OCI-LY7 (cell line): Measurements from ENCODE around the gene KRTAP19-1. TPM values are rescaled to one million over a fixed set of nuclear protein-coding genes. Genes with fewer than 3 reads are reported as not detected.

Experiments used
- BruUV-seq: library from RNA; stranded (reverse); fragments of 400-500 nt; replicated peaks from 2 replicates; lab custom pipeline; 2021; lab: Mats Ljungman, UMichigan
- CTCF ChIA-PET: fragments of 300-600 bp; sonication (Branson Sonifier 250); formaldehyde crosslinking; loops from one replicate; lab custom pipeline; 2022; ENCODE audit warnings: antibody characterized with exemption; ENCODE audit not compliant: unreplicated experiment; lab: Charles Lee
- POLR2A ChIA-PET: fragments of 300-600 bp; sonication (Branson Sonifier 250); formaldehyde crosslinking; loops from one replicate; lab custom pipeline; 2022; ENCODE audit warnings: antibody characterized with exemption; lab: Charles Lee
- DNase-seq: peaks from one replicate; pipeline ENCODE4 v3.0.0-alpha.2; 2015; ENCODE audit warnings: low spot score
- H2AFZ ChIP-seq: fragments of 200-600 bp; sonication (generic), shearing (Covaris generic); 2 replicates; pipeline ENCODE4 v1.6.1; 2014; ENCODE audit warnings: mild to moderate bottlenecking, antibody characterized with exemption, low read length, moderate library complexity
- H3K27ac ChIP-seq: fragments of 200-600 bp; sonication (generic); 2 replicates; pipeline ENCODE4 v1.5.1; 2014; ENCODE audit warnings: mixed run types, low read depth, mild to moderate bottlenecking, moderate library complexity, low read length, inconsistent platforms; ENCODE audit not compliant: poor library complexity, severe bottlenecking
- H3K36me3 ChIP-seq: fragments of 200-600 bp; sonication (generic); 2 replicates; pipeline ENCODE4 v1.6.1; 2014; ENCODE audit warnings: mild to moderate bottlenecking, antibody characterized with exemption, low read length, moderate library complexity, mixed read lengths; ENCODE audit not compliant: insufficient read depth
- H3K4me1 ChIP-seq: fragments of 200-600 bp; sonication (generic); 2 replicates; pipeline ENCODE4 v1.5.1; 2014; ENCODE audit warnings: mild to moderate bottlenecking, low read length; ENCODE audit not compliant: insufficient read depth, poor library complexity, severe bottlenecking
- H3K4me2 ChIP-seq: fragments of 200-600 bp; sonication (generic); 2 replicates; pipeline ENCODE4 v1.6.1; 2014; ENCODE audit warnings: mild to moderate bottlenecking, low read length
- H3K4me3 ChIP-seq: fragments of 200-600 bp; sonication (generic); 2 replicates; pipeline ENCODE4 v1.5.1; 2014; ENCODE audit warnings: mild to moderate bottlenecking, low read depth, low read length; ENCODE audit not compliant: poor library complexity, severe bottlenecking
- H3K79me2 ChIP-seq: fragments of 200-600 bp; sonication (generic); 2 replicates; pipeline ENCODE4 v1.6.1; 2016; ENCODE audit warnings: low read depth, mild to moderate bottlenecking, low read length, moderate library complexity, mixed read lengths; ENCODE audit not compliant: insufficient read depth
- H3K9me2 ChIP-seq: fragments of 200-600 bp; sonication (generic); 2 replicates; pipeline ENCODE4 v1.6.1; 2016; ENCODE audit warnings: mild to moderate bottlenecking, low read length, mixed read lengths; ENCODE audit not compliant: insufficient read depth
- H3K9me3 ChIP-seq: fragments of 200-600 bp; sonication (generic); 2 replicates; pipeline ENCODE4 v1.6.1; 2014; ENCODE audit warnings: mild to moderate bottlenecking, mixed run types, low read length, mixed read lengths
- H4K20me1 ChIP-seq: fragments of 200-600 bp; sonication (generic); 2 replicates; pipeline ENCODE4 v1.6.1; 2014; ENCODE audit warnings: mild to moderate bottlenecking, antibody characterized with exemption, low read length, moderate library complexity, mixed read lengths; ENCODE audit not compliant: insufficient read depth
- CTCF ChIP-seq: fragments of 200-600 bp; sonication (generic); conservative IDR thresholded peaks from 2 replicates; pipeline ENCODE4 v1.5.1; 2014; ENCODE audit warnings: mild to moderate bottlenecking, antibody characterized with exemption, low read length, moderate library complexity, mixed read lengths
- EZH2phosphoT487 ChIP-seq: fragments of 200-600 bp; sonication (generic); IDR thresholded peaks from 2 replicates; pipeline ENCODE4 v1.6.1; 2018; ENCODE audit warnings: low read depth, borderline replicate concordance, mild to moderate bottlenecking, mixed run types, antibody characterized with exemption, low read length, moderate library complexity, mixed read lengths
- intact Hi-C: fragments of 100-400 bp; cut with micrococcal nuclease; formaldehyde crosslinking; loops from one replicate; pipeline ENCODE4 v1.10.0; 2022; ENCODE audit not compliant: unreplicated experiment
- small RNA-seq: library from RNA; depleted of rRNA; stranded (forward); fragments of <200 nt; gene quantifications from one replicate; pipeline ENCODE3, GENCODE V24; 2014
- total RNA-seq, 2 experiments: library from RNA; depleted of rRNA in 1 of 2; stranded (reverse); fragments of >200 nt in 1 of 2; shearing (Covaris generic) in 1 of 2; gene quantifications; 2 replicates each; pipeline ENCODE4 v1.2.3, GENCODE V29; 2014 to 2022

The KRTAP19-1 gene
- total RNA-seq, 2 experiments from 2014 or later = not detected

DNA sequence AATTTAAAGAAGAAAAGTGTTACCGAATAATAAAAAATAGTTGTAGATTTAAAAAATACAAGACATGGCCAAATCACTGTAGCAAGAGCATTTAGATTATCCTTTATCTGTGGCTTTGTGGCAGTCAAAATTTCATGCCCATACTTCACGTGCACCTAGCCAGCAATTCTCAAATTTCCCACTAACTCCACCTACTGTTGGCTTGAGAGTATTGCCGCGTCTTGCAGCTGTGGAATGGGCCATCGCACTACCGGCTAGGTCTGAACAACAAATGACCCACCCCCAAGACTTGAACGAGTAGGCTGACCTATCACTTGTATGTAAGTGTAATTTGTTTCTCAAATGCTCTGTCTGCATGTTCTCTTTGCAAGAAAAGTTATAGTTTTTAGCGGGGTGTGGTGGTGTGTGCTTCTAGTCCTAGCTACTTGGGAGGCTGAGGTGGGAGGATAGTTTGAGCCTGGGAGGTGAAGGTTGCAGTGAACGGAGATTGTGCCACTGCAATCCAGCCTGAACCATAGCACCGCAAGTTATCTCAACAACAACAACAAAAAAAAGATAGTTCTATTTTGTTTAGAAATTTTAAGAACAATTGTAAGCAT lies 46.0 kb downstream of the KRTAP19-1 start:
- no peaks in the 10 kb centered on the region for H3K36me3 ChIP-seq
- H3K9me2 ChIP-seq = no peaks in the 10 kb centered on the region
- TF ChIP-seq CTCF (peak; percentile 76), EZH2phosphoT487 (no peak)
- no peaks in the 10 kb centered on the region for H3K79me2 ChIP-seq
- H3K27ac ChIP-seq = no peak overlapping the region
- peak; percentile 23 for DNase-seq
- H3K9me3 ChIP-seq = no peaks in the 10 kb centered on the region
- H3K4me2 ChIP-seq = no peak overlapping the region
- POLR2A ChIA-PET = no interaction called here
- no peak overlapping the region for H2AFZ ChIP-seq
- no peaks in the 10 kb centered on the region for H3K4me1 ChIP-seq
- no TSS peak for BruUV-seq
- CTCF ChIA-PET = no interaction called here
- H3K4me3 ChIP-seq = no peak overlapping the region
- no peaks in the 10 kb centered on the region for H4K20me1 ChIP-seq
- intact Hi-C loops = no loop called here

DNA sequence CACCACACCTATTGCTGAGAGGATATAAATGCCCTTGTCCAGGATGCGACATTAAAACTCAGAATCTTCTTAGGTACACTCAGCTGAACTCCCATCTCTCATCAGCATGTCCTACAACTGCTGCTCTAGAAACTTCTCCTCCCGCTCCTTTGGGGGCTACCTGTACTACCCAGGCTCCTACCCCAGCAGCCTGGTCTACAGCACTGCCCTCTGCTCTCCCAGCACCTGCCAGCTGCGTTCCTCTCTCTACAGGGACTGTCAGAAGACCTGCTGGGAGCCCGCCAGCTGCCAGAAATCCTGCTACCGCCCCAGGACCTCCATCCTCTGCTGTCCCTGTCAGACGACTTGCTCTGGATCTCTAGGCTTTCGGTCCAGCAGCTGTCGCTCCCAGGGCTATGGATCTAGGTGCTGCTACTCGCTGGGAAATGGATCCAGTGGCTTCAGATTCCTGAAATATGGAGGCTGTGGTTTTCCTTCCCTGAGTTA lies 50.0 kb downstream of the KRTAP19-1 start, which contains the start of gene KRTAP13-4:
KRTAP13-4 (plus strand) TSS at position 51 of the 486 bp plus-strand sequence; CDS start at position 107, 56 bp downstream.
- Histone ChIP-seq H3K36me3 (no peaks in the 10 kb centered on the region), H3K9me3 (no peaks in the 10 kb centered on the region), H3K4me1 (no peaks in the 10 kb centered on the region), H3K4me3 (no peak within 1 kb of the TSS), H3K79me2 (no peaks in the 10 kb centered on the region), H4K20me1 (no peaks in the 10 kb centered on the region), H3K9me2 (no peaks in the 10 kb centered on the region), H2AFZ (no peak within 1 kb of the TSS), H3K4me2 (no peak within 1 kb of the TSS), H3K27ac (no peak within 1 kb of the TSS)
- CTCF ChIA-PET = no interaction called here
- POLR2A ChIA-PET = no interaction called here
- BruUV-seq = no TSS peak
- DNase-seq = no peak
- intact Hi-C loops = no loop called here
- TF ChIP-seq CTCF (no peak), EZH2phosphoT487 (no peak)

Small RNAs within 50 kb of the gene (small RNA-seq; reads per million reads assigned to genes)
- not detected for gene AP000567.1
- not detected for gene KRTAP19-10P
- gene KRTAP19-9P = not detected

Other genes starting within 250 kb of the KRTAP19-1 start
- not detected in 2 replicates for gene KRTAP24-1, start 197.4 kb downstream of the KRTAP19-1 start, total RNA-seq (2014; rRNA removed; shearing (Covaris generic))
- not detected in 2 replicates for gene KRTAP24-1, start 197.4 kb downstream of the KRTAP19-1 start, total RNA-seq (2022)
- not detected in 2 replicates for gene KRTAP25-1, start 190.9 kb downstream of the KRTAP19-1 start, total RNA-seq (2014; rRNA removed; shearing (Covaris generic))
- not detected in 2 replicates for gene KRTAP25-1, start 190.9 kb downstream of the KRTAP19-1 start, total RNA-seq (2022)
- gene KRTAP26-1, start 160.1 kb downstream of the KRTAP19-1 start, total RNA-seq (2014; rRNA removed; shearing (Covaris generic)) = not detected in 2 replicates
- gene KRTAP26-1, start 160.1 kb downstream of the KRTAP19-1 start, total RNA-seq (2022) = not detected in 2 replicates
- not detected in 2 replicates for gene KRTAP27-1, start 142.7 kb downstream of the KRTAP19-1 start, total RNA-seq (2014; rRNA removed; shearing (Covaris generic))
- not detected in 2 replicates for gene KRTAP27-1, start 142.7 kb downstream of the KRTAP19-1 start, total RNA-seq (2022)
- not detected in 2 replicates for gene KRTAP23-1, start 131.8 kb downstream of the KRTAP19-1 start, total RNA-seq (2014; rRNA removed; shearing (Covaris generic))
- gene KRTAP23-1, start 131.8 kb downstream of the KRTAP19-1 start, total RNA-seq (2022) = not detected in 2 replicates
- gene KRTAP13-2, start 108.1 kb downstream of the KRTAP19-1 start, total RNA-seq (2014; rRNA removed; shearing (Covaris generic)) = not detected in 2 replicates
- gene KRTAP13-2, start 108.1 kb downstream of the KRTAP19-1 start, total RNA-seq (2022) = not detected in 2 replicates
- gene KRTAP13-1, start 84.3 kb downstream of the KRTAP19-1 start, total RNA-seq (2014; rRNA removed; shearing (Covaris generic)) = not detected in 2 replicates
- not detected in 2 replicates for gene KRTAP13-1, start 84.3 kb downstream of the KRTAP19-1 start, total RNA-seq (2022)
- not detected in 2 replicates for gene KRTAP13-3, start 54.4 kb downstream of the KRTAP19-1 start, total RNA-seq (2014; rRNA removed; shearing (Covaris generic))
- gene KRTAP13-3, start 54.4 kb downstream of the KRTAP19-1 start, total RNA-seq (2022) = not detected in 2 replicates
- gene KRTAP13-4, start 50.1 kb downstream of the KRTAP19-1 start, total RNA-seq (2014; rRNA removed; shearing (Covaris generic)) = not detected in 2 replicates
- gene KRTAP13-4, start 50.1 kb downstream of the KRTAP19-1 start, total RNA-seq (2022) = not detected in 2 replicates
- gene KRTAP15-1, start 40.1 kb downstream of the KRTAP19-1 start, total RNA-seq (2014; rRNA removed; shearing (Covaris generic)) = not detected in 2 replicates
- gene KRTAP15-1, start 40.1 kb downstream of the KRTAP19-1 start, total RNA-seq (2022) = not detected in 2 replicates
- gene KRTAP19-2, start 7.1 kb upstream of the KRTAP19-1 start, total RNA-seq (2014; rRNA removed; shearing (Covaris generic)) = not detected in 2 replicates
- not detected in 2 replicates for gene KRTAP19-2, start 7.1 kb upstream of the KRTAP19-1 start, total RNA-seq (2022)
- not detected in 2 replicates for gene KRTAP19-3, start 11.6 kb upstream of the KRTAP19-1 start, total RNA-seq (2014; rRNA removed; shearing (Covaris generic))
- gene KRTAP19-3, start 11.6 kb upstream of the KRTAP19-1 start, total RNA-seq (2022) = not detected in 2 replicates
- not detected in 2 replicates for gene KRTAP19-4, start 16.8 kb upstream of the KRTAP19-1 start, total RNA-seq (2014; rRNA removed; shearing (Covaris generic))
- not detected in 2 replicates for gene KRTAP19-4, start 16.8 kb upstream of the KRTAP19-1 start, total RNA-seq (2022)
- not detected in 2 replicates for gene KRTAP19-5, start 21.8 kb upstream of the KRTAP19-1 start, total RNA-seq (2014; rRNA removed; shearing (Covaris generic))
- gene KRTAP19-5, start 21.8 kb upstream of the KRTAP19-1 start, total RNA-seq (2022) = not detected in 2 replicates
- gene KRTAP19-6, start 61.5 kb upstream of the KRTAP19-1 start, total RNA-seq (2014; rRNA removed; shearing (Covaris generic)) = not detected in 2 replicates
- gene KRTAP19-6, start 61.5 kb upstream of the KRTAP19-1 start, total RNA-seq (2022) = not detected in 2 replicates
- not detected in 2 replicates for gene KRTAP19-7, start 80.9 kb upstream of the KRTAP19-1 start, total RNA-seq (2014; rRNA removed; shearing (Covaris generic))
- not detected in 2 replicates for gene KRTAP19-7, start 80.9 kb upstream of the KRTAP19-1 start, total RNA-seq (2022)
- not detected in 2 replicates for gene KRTAP22-2, start 110.0 kb upstream of the KRTAP19-1 start, total RNA-seq (2014; rRNA removed; shearing (Covaris generic))
- gene KRTAP22-2, start 110.0 kb upstream of the KRTAP19-1 start, total RNA-seq (2022) = not detected in 2 replicates
- not detected in 2 replicates for gene KRTAP6-3, start 112.1 kb upstream of the KRTAP19-1 start, total RNA-seq (2014; rRNA removed; shearing (Covaris generic))
- gene KRTAP6-3, start 112.1 kb upstream of the KRTAP19-1 start, total RNA-seq (2022) = not detected in 2 replicates
- gene KRTAP6-2, start 118.5 kb upstream of the KRTAP19-1 start, total RNA-seq (2014; rRNA removed; shearing (Covaris generic)) = not detected in 2 replicates
- not detected in 2 replicates for gene KRTAP6-2, start 118.5 kb upstream of the KRTAP19-1 start, total RNA-seq (2022)
- not detected in 2 replicates for gene KRTAP22-1, start 120.7 kb upstream of the KRTAP19-1 start, total RNA-seq (2014; rRNA removed; shearing (Covaris generic))
- gene KRTAP22-1, start 120.7 kb upstream of the KRTAP19-1 start, total RNA-seq (2022) = not detected in 2 replicates
- not detected in 2 replicates for gene KRTAP6-1, start 133.6 kb upstream of the KRTAP19-1 start, total RNA-seq (2014; rRNA removed; shearing (Covaris generic))
- gene KRTAP6-1, start 133.6 kb upstream of the KRTAP19-1 start, total RNA-seq (2022) = not detected in 2 replicates
- not detected in 2 replicates for gene KRTAP20-1, start 136.1 kb upstream of the KRTAP19-1 start, total RNA-seq (2014; rRNA removed; shearing (Covaris generic))
- not detected in 2 replicates for gene KRTAP20-1, start 136.1 kb upstream of the KRTAP19-1 start, total RNA-seq (2022)
- not detected in 2 replicates for gene KRTAP20-4, start 140.3 kb upstream of the KRTAP19-1 start, total RNA-seq (2014; rRNA removed; shearing (Covaris generic))
- gene KRTAP20-4, start 140.3 kb upstream of the KRTAP19-1 start, total RNA-seq (2022) = not detected in 2 replicates
- not detected in 2 replicates for gene KRTAP20-2, start 154.8 kb upstream of the KRTAP19-1 start, total RNA-seq (2014; rRNA removed; shearing (Covaris generic))
- gene KRTAP20-2, start 154.8 kb upstream of the KRTAP19-1 start, total RNA-seq (2022) = not detected in 2 replicates
- not detected in 2 replicates for gene KRTAP20-3, start 162.5 kb upstream of the KRTAP19-1 start, total RNA-seq (2014; rRNA removed; shearing (Covaris generic))
- gene KRTAP20-3, start 162.5 kb upstream of the KRTAP19-1 start, total RNA-seq (2022) = not detected in 2 replicates
- not detected in 2 replicates for gene KRTAP21-3, start 238.4 kb upstream of the KRTAP19-1 start, total RNA-seq (2014; rRNA removed; shearing (Covaris generic))
- gene KRTAP21-3, start 238.4 kb upstream of the KRTAP19-1 start, total RNA-seq (2022) = not detected in 2 replicates